B cell (primary cell): Measurements from ENCODE around the gene KRTAP20-3. TPM values are rescaled to one million over a fixed set of nuclear protein-coding genes. Genes with fewer than 3 reads are reported as not detected.

Source experiments
- ATAC-seq: fragments of 200-7000 bp; cut with Tn5 transposase; one replicate; pipeline ENCODE4 v1.10.0; 2021; ENCODE audit warnings: low read depth, mild to moderate bottlenecking, moderate number of reproducible peaks, moderate library complexity
- CTCF ChIA-PET: fragments of 350-600 bp; sonication (Branson Sonifier 250); formaldehyde crosslinking; loops from one replicate; lab custom pipeline; 2021; ENCODE audit warnings: antibody characterized with exemption, inconsistent platforms; lab: Charles Lee
- POLR2A ChIA-PET: fragments of 350-600 bp; sonication (Branson Sonifier 250); formaldehyde crosslinking; loops from one replicate; lab custom pipeline; 2021; ENCODE audit warnings: antibody characterized with exemption; lab: Charles Lee
- DNase-seq: peaks from one replicate; pipeline ENCODE4 v3.0.0; 2013
- H2AFZ ChIP-seq: 2 replicates; pipeline ENCODE4 v1.6.1; 2012; ENCODE audit warnings: mild to moderate bottlenecking, low read depth, low read length; ENCODE audit not compliant: insufficient read depth, poor library complexity, severe bottlenecking
- H3K27ac ChIP-seq, 2 donors: 1 replicate in 1 of 2; 2 replicates in 1 of 2; pipeline ENCODE4 v1.5.1; 2012 to 2013; ENCODE audit warnings: low read length in 2 of 2, mild to moderate bottlenecking in 2 of 2, moderate library complexity in 1 of 2
- H3K27me3 ChIP-seq, 4 experiments: fragments of 200-600 bp in 1 of 4; sonication (generic) in 1 of 4; replicated peaks in 1 of 4; 1 replicate in 2 of 4; 2 replicates in 2 of 4; pipeline versions ENCODE4 v1.6.1 to v1.7.0; 2013 to 2016; ENCODE audit warnings: low read length in 3 of 4, mild to moderate bottlenecking in 2 of 4, mixed read lengths in 1 of 4, moderate library complexity in 1 of 4; ENCODE audit not compliant: insufficient read depth in 4 of 4, control insufficient read depth in 3 of 4; ENCODE audit errors: control extremely low read depth in 1 of 4
- H3K36me3 ChIP-seq, 2 experiments: replicated peaks in 1 of 2; 1 replicate in 1 of 2; 2 replicates in 1 of 2; pipeline versions ENCODE4 v1.6.1 to v1.7.1; 2013; ENCODE audit warnings: low read length in 1 of 2; ENCODE audit not compliant: insufficient read depth in 2 of 2, control insufficient read depth in 1 of 2; ENCODE audit errors: control extremely low read depth in 1 of 2, extremely low read depth in 1 of 2
- H3K4me1 ChIP-seq, 2 donors: fragments of 200-600 bp in 1 of 2; sonication (generic) in 1 of 2; 1 replicate in 1 of 2; 2 replicates in 1 of 2; pipeline versions ENCODE4 v1.5.1 to v1.6.1; 2013 to 2017; ENCODE audit warnings: low read length in 2 of 2; ENCODE audit not compliant: control insufficient read depth in 2 of 2, insufficient read depth in 2 of 2
- H3K4me2 ChIP-seq: replicated peaks from 2 replicates; pipeline ENCODE3; 2012; ENCODE audit warnings: mild to moderate bottlenecking, low read depth, low read length; ENCODE audit not compliant: poor library complexity, severe bottlenecking
- H3K4me3 ChIP-seq, 5 experiments: fragments of 200-600 bp in 1 of 5; sonication (generic) in 1 of 5; 1 replicate in 3 of 5; 2 replicates in 2 of 5; pipeline versions ENCODE4 v1.5.1 to v1.7.0; 2011 to 2016; ENCODE audit warnings: low read length in 4 of 5, mild to moderate bottlenecking in 4 of 5, low read depth in 2 of 5, control low read depth in 1 of 5, moderate library complexity in 1 of 5; ENCODE audit not compliant: insufficient read depth in 1 of 5; ENCODE audit errors: control extremely low read depth in 1 of 5, extremely low read depth in 1 of 5
- H3K79me2 ChIP-seq: fragments of 200-600 bp; sonication (generic); one replicate; pipeline ENCODE4 v1.6.0; 2016; ENCODE audit warnings: low read length; ENCODE audit not compliant: control insufficient read depth, insufficient read depth
- H3K9ac ChIP-seq: fragments of 200-600 bp; sonication (generic); 2 replicates; pipeline ENCODE4 v1.6.1; 2017; ENCODE audit warnings: mild to moderate bottlenecking, low read length, moderate library complexity
- H3K9me3 ChIP-seq, 3 donors: one replicate each; pipeline versions ENCODE4 v1.6.1 to v1.7.1; 2013; ENCODE audit warnings: low read length in 2 of 3; ENCODE audit not compliant: control insufficient read depth in 2 of 3, insufficient read depth in 1 of 3; ENCODE audit errors: control extremely low read depth in 1 of 3
- H4K20me1 ChIP-seq: 2 replicates; pipeline ENCODE4 v1.6.0; 2012; ENCODE audit warnings: mild to moderate bottlenecking, low read length; ENCODE audit not compliant: insufficient read depth, control insufficient read depth, poor library complexity, severe bottlenecking
- H3K27ac Mint-ChIP-seq: one replicate; pipeline ENCODE4 v1.8.0; 2021; ENCODE audit warnings: mixed read lengths
- H3K27me3 Mint-ChIP-seq: one replicate; pipeline ENCODE4 v1.8.0; 2021; ENCODE audit warnings: mixed read lengths
- H3K4me1 Mint-ChIP-seq: one replicate; pipeline ENCODE4 v1.8.0; 2021; ENCODE audit warnings: mixed read lengths
- H3K4me3 Mint-ChIP-seq: one replicate; pipeline ENCODE4 v1.8.0; 2021; ENCODE audit warnings: mixed read lengths
- H3K9me3 Mint-ChIP-seq: one replicate; pipeline ENCODE4 v1.8.0; 2022; ENCODE audit warnings: mixed read lengths; ENCODE audit not compliant: insufficient read depth
- CTCF ChIP-seq: fragments of 200-600 bp; IDR thresholded peaks from one replicate; pipeline ENCODE4 v1.8.0; 2022; ENCODE audit warnings: antibody characterized with exemption, mild to moderate bottlenecking
- EZH2 ChIP-seq: IDR thresholded peaks from 2 replicates; pipeline ENCODE4 v1.6.1; 2012; ENCODE audit warnings: borderline replicate concordance, low read depth, mild to moderate bottlenecking, moderate library complexity, low read length; ENCODE audit not compliant: insufficient read depth, poor library complexity, severe bottlenecking
- WGBS: methylation state at CpG from one replicate; pipeline ENCODE4 v1.1.5; 2013; ENCODE audit warnings: missing lambda C conversion rate; ENCODE audit not compliant: insufficient coverage; 5-methylcytosine and 5-hydroxymethylcytosine counted together
- intact Hi-C: fragments of 100-400 bp; cut with micrococcal nuclease; formaldehyde crosslinking; loops from one replicate; pipeline ENCODE4 v1.10.0; 2022
- polyA plus RNA-seq: library from polyadenylated mRNA; depleted of rRNA; stranded (reverse); fragments of >200 nt; gene quantifications from 2 replicates; pipeline ENCODE4 v1.2.3, GENCODE V29; 2012
- total RNA-seq, 2 donors: library from RNA; stranded (reverse); fragments of 120-200 nt in 1 of 2; gene quantifications; 1 replicate in 1 of 2; 2 replicates in 1 of 2; pipeline versions ENCODE4 v1.2.3 to v1.2.4, GENCODE V29; 2013 to 2022

The KRTAP20-3 gene
- total and polyA plus RNA-seq, 2 donors (not counting 1 experiment from before 2014, with no cell fraction given) = not detected

- TF ChIP-seq CTCF (no peak), EZH2 (no peak)
- H4K20me1 ChIP-seq = no peaks in the 10 kb centered on the region
- ATAC-seq (no peak), DNase-seq (no peak)
- Mint-ChIP-seq H3K27ac (no peak within 1 kb of the TSS), H3K4me3 (no peak within 1 kb of the TSS), H3K27me3 (no peaks in the 10 kb centered on the region), H3K9me3 (peaks cover 4% of the 10 kb centered on the region), H3K4me1 (no peaks in the 10 kb centered on the region)
- CTCF ChIA-PET = no interaction called here
- no peak within 1 kb of the TSS for H3K27ac ChIP-seq
- intact Hi-C loops = no loop called here
- POLR2A ChIA-PET = no interaction called here
- H3K4me2 ChIP-seq = no peak within 1 kb of the TSS
- no peak within 1 kb of the TSS for H3K4me3 ChIP-seq
- H3K9ac ChIP-seq = no peak within 1 kb of the TSS
- WGBS = no CpG with 5 or more reads among the region's 1 CpG
- H2AFZ ChIP-seq = no peak within 1 kb of the TSS
- no peaks in the 10 kb centered on the region for H3K27me3 ChIP-seq
- H3K79me2 ChIP-seq = no peaks in the 10 kb centered on the region
- no peaks in the 10 kb centered on the region for H3K4me1 ChIP-seq
- no peaks in the 10 kb centered on the region for H3K36me3 ChIP-seq
- peaks cover 0 to 2% (median 0%) of the 10 kb centered on the region in 3 donors for H3K9me3 ChIP-seq
These were observed 41.9 kb upstream of the KRTAP20-3 start, which contains the start of gene KRTAP22-1 for GRCh38 chr21:30600787-30601186. Gene KRTAP22-1 (plus strand): TSS chr21:30601087.

- intact Hi-C loops = no loop called here
- ChIA-PET CTCF (no interaction called here), POLR2A (no interaction called here)
- H3K4me1 ChIP-seq = no peaks in the 10 kb centered on the region
- Mint-ChIP-seq H3K27ac (no peak overlapping the region), H3K9me3 (peaks cover 7% of the 10 kb centered on the region), H3K27me3 (no peaks in the 10 kb centered on the region), H3K4me1 (no peaks in the 10 kb centered on the region), H3K4me3 (no peak overlapping the region)
- DNase-seq (no peak), ATAC-seq (no peak)
- TF ChIP-seq CTCF (no peak), EZH2 (no peak)
- no peak overlapping the region for H3K4me3 ChIP-seq
- H3K9me3 ChIP-seq = no peaks in the 10 kb centered on the region
- no peak overlapping the region for H3K27ac ChIP-seq
- no peaks in the 10 kb centered on the region for H3K36me3 ChIP-seq
- no peak overlapping the region for H3K9ac ChIP-seq
- no peak overlapping the region for H3K4me2 ChIP-seq
- WGBS = 77% methylated on average over 2 of the region's 2 CpGs
- no peaks in the 10 kb centered on the region for H3K79me2 ChIP-seq
- H4K20me1 ChIP-seq = no peaks in the 10 kb centered on the region
- H3K27me3 ChIP-seq = no peaks in the 10 kb centered on the region
- no peak overlapping the region for H2AFZ ChIP-seq
These were observed 36.7 kb upstream of the KRTAP20-3 start for GRCh38 chr21:30605968-30606367.
